ENCODE data around the gene ABLIM1. TPM values are rescaled to one million over a fixed set of nuclear protein-coding genes. Genes with fewer than 3 reads are reported as not detected.

Gene ABLIM1
- total and polyA plus RNA-seq, 10 of the 15 experiments (the other 5 are each of a cell fraction or from before 2014, with no cell fraction given): 14.2 to 50.5 (median 28.1) TPM

GRCh38 chr10:114498413-114499111 is 159.5 kb downstream of the ABLIM1 start:
- Histone ChIP-seq H3K4me1 (ENCODE audit: control insufficient read depth, insufficient read depth, low read length) (peaks cover 40% of the 10 kb centered on the region), H3K27ac (ENCODE audit: control insufficient read depth, insufficient read depth) (peak overlapping the region; percentile 95), H3K79me2 (ENCODE audit: control insufficient read depth, insufficient read depth, low read length) (no peaks in the 10 kb centered on the region; the same call in 1 of the 2 replicates), H3K27me3 (replicated peaks in 1 of 2; ENCODE audit: control insufficient read depth in 2 of 2, insufficient read depth in 2 of 2, low read length in 1 of 2) (no peaks in the 10 kb centered on the region), H3K4me2 (ENCODE audit: control insufficient read depth, insufficient read depth) (peak overlapping the region; percentile 91), H3K9me3 (replicated peaks; ENCODE audit: control insufficient read depth, insufficient read depth, low read length) (no peaks in the 10 kb centered on the region), H3K9ac (ENCODE audit: control insufficient read depth, insufficient read depth, low read length) (peak overlapping the region; percentile 53), H2AFZ (ENCODE audit: control insufficient read depth, low read depth, low read length) (peak overlapping the region; percentile 85), H3K36me3 (ENCODE audit: control insufficient read depth in 2 of 2, insufficient read depth in 2 of 2, low read length in 1 of 2) (no peaks in the 10 kb centered on the region), H3K4me3 (peak overlapping the region; percentile 13; the same call in 1 of the 2 replicates), H4K20me1 (ENCODE audit: control insufficient read depth, insufficient read depth) (no peaks in the 10 kb centered on the region)
- in situ Hi-C loops (cut with MboI): no loop called here
- no TSS peak for BruUV-seq (replicated peaks)
- CTCF ChIA-PET: interaction anchor here (0.6 to 1.9 kb wide), 7 partner anchors 8 to 328 kb away, joined by 3 to 12 read pairs (median 4); no protein-coding TSS in a partner anchor
- DNase-seq (ENCODE audit: low read depth, low spot score): peak; percentile 59
- SMC1A ChIA-PET (ENCODE audit: uncharacterized antibody, unreplicated experiment): interaction anchor here (0.7 to 1.6 kb wide), 7 partner anchors 9 to 40 kb away, joined by 3 to 14 read pairs (median 3); no protein-coding TSS in a partner anchor
- 35% methylated on average over 2 of the region's 2 CpGs for WGBS (ENCODE audit: insufficient coverage, insufficient replicate concordance, low lambda C conversion rate, missing lambda C conversion rate)
- ATAC-seq: peak; percentile 82
- no peak for FAIRE-seq
- POLR2A ChIA-PET: interaction anchor here (0.5 to 0.6 kb wide), 2 partner anchors 641 to 1511 kb away, joined by 3 to 6 read pairs; no protein-coding TSS in a partner anchor
- RAD21 ChIA-PET (ENCODE audit: unreplicated experiment): interaction anchor here (1.0 to 1.5 kb wide), 2 partner anchors 10 to 46 kb away, joined by 3 to 5 read pairs; no protein-coding TSS in a partner anchor
- intact Hi-C loops (cut with micrococcal nuclease; ENCODE audit: unreplicated experiment): no loop called here
- TF ChIP-seq YY1 (IDR thresholded peaks at IDR 0.05; ENCODE audit: low read depth, low read length) (0 out of 2 replicates have a peak, but pooled peaks have one; percentile 65), RELA (IDR thresholded peaks at IDR 0.05; ENCODE audit: borderline replicate concordance, partially characterized antibody) (no peak), RAD51 (IDR thresholded peaks at IDR 0.05) (no peak), ZNF622 (IDR thresholded peaks at IDR 0.05) (no peak), SPI1 (IDR thresholded peaks at IDR 0.05; ENCODE audit: borderline replicate concordance, insufficient read depth, low read depth, low read length) (peak; percentile 98), E2F4 (IDR thresholded peaks at IDR 0.05; ENCODE audit: low read depth, low read length) (no peak), EP300 (IDR thresholded peaks at IDR 0.05; ENCODE audit: borderline replicate concordance in 1 of 2, control insufficient read depth in 1 of 2, low read depth in 2 of 2, low read length in 2 of 2) (peak in 1 of 2 experiments; percentile 64; a peak in 1 of 4 replicates), REST (IDR thresholded peaks at IDR 0.05; ENCODE audit: low read depth, low read length) (no peak), ZBED1 (IDR thresholded peaks at IDR 0.05; ENCODE audit: borderline replicate concordance) (no peak), EZH2 (IDR thresholded peaks at IDR 0.05; ENCODE audit: borderline replicate concordance, control insufficient read depth, low read depth, low read length) (no peak), MLLT1 (IDR thresholded peaks at IDR 0.05) (0 out of 2 replicates have a peak, but pooled peaks have one; percentile 65), RFX5 (IDR thresholded peaks at IDR 0.05; ENCODE audit: low read depth, low read length) (no peak), KAT2A (conservative IDR thresholded peaks at IDR 0.05; ENCODE audit: control insufficient read depth, low read depth, low read length) (no peak)
